ENCODE results near the gene SKI. TPM values are rescaled to one million over a fixed set of nuclear protein-coding genes. Genes with fewer than 3 reads are reported as not detected.

The SKI gene
- total RNA-seq, 1 donor from 2014 or later, result 110 TPM

DNA sequence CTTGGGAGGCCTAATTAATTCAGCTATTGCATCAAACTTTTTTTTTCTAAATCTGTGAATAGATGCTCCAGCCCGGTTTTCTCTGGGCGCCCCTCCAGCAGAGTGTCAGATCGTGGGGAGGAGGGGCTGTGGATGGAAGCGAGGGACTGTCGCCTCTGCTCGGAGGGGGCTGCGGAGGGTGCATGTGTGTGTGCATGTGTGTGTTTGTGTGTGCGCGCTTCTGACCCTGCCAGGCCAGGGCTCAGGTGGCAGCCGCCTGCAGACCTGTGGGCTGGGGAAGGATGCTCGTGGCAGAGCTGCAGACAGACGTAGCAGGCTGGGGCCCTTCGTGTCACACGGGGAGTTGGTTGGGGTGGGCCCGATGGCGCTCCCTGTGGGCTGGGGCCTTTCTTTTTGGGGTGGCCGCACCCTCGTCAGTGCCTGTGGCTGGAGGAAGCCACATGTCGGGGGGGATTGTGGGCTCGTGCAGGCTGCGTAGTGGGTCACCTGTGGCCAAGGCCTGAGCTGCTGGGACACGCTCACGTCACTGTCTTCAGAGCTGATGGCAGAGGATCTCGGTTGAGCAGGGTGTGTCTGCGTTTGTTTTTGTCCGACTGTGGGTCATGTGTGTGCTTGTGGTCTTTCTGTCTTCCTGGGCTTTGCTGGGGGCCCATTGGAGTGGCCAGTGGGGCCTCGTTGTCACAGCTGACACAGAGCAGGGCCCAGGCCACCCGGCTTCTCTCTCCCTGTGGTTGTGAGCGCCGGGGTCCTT is 2.8 kb downstream of the SKI start:
- H3K4me3 Mint-ChIP-seq, result peak overlapping the region; percentile 94
- H3K27me3 Mint-ChIP-seq (ENCODE audit: low read depth), result no peaks in the 10 kb centered on the region
- no peaks in the 10 kb centered on the region for H3K9me3 Mint-ChIP-seq
- peak overlapping the region; percentile 96 for H3K27ac Mint-ChIP-seq
- DNase-seq (ENCODE audit: low spot score in 2 of 2, unreplicated experiment in 2 of 2), result no peak
- TF ChIP-seq, protein P1, sequence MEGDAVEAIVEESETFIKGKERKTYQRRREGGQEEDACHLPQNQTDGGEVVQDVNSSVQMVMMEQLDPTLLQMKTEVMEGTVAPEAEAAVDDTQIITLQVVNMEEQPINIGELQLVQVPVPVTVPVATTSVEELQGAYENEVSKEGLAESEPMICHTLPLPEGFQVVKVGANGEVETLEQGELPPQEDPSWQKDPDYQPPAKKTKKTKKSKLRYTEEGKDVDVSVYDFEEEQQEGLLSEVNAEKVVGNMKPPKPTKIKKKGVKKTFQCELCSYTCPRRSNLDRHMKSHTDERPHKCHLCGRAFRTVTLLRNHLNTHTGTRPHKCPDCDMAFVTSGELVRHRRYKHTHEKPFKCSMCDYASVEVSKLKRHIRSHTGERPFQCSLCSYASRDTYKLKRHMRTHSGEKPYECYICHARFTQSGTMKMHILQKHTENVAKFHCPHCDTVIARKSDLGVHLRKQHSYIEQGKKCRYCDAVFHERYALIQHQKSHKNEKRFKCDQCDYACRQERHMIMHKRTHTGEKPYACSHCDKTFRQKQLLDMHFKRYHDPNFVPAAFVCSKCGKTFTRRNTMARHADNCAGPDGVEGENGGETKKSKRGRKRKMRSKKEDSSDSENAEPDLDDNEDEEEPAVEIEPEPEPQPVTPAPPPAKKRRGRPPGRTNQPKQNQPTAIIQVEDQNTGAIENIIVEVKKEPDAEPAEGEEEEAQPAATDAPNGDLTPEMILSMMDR (IDR thresholded peaks at IDR 0.05; ENCODE audit: unreplicated experiment), result no peak
- H3K36me3 Mint-ChIP-seq, result no peaks in the 10 kb centered on the region
- peaks cover 61% of the 10 kb centered on the region for H3K4me1 Mint-ChIP-seq

DNA sequence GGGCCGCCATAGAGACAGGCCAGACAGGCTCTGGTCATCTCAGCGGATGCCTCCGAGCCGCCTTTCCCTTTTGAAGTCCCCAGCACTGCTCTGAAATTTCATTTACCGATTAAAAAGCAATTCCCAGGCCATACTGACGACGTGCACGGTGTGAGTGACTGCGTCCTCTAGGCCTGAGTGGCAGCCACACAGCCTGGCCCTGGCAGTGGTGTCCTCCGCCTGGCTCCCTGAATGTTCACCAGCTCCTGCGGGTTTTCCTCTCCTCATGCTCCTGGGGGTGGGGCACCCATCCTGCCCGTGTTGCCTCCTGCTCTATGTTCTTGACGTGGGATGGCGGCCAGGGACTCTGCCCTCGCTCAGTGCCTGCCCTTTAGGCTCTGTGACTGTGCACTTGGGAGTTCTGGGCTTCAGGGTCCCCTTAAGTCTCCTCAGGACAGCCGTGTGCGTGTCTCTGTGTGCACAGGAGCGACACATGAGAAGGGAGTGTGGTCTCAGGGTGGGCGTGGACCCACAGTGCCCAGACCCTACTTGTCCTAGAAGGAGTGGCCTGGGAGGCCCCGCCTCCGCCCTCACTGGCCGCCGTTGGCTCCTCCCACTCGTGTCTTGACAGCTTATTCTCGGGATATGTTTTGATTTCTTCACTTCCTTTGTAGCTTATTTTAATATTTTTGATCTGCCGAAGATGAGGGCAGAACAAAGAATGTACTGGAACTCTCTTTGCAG is 3.6 kb downstream of the SKI start:
- Mint-ChIP-seq H3K4me1 (peaks cover 61% of the 10 kb centered on the region), H3K4me3 (peak overlapping the region; percentile 94), H3K27ac (peak overlapping the region; percentile 96), H3K27me3 (ENCODE audit: low read depth) (no peaks in the 10 kb centered on the region), H3K9me3 (no peaks in the 10 kb centered on the region), H3K36me3 (no peaks in the 10 kb centered on the region)
- no peak for DNase-seq (ENCODE audit: low spot score in 2 of 2, unreplicated experiment in 2 of 2)
- TF ChIP-seq, protein P1 (IDR thresholded peaks at IDR 0.05; ENCODE audit: unreplicated experiment), result no peak

DNA sequence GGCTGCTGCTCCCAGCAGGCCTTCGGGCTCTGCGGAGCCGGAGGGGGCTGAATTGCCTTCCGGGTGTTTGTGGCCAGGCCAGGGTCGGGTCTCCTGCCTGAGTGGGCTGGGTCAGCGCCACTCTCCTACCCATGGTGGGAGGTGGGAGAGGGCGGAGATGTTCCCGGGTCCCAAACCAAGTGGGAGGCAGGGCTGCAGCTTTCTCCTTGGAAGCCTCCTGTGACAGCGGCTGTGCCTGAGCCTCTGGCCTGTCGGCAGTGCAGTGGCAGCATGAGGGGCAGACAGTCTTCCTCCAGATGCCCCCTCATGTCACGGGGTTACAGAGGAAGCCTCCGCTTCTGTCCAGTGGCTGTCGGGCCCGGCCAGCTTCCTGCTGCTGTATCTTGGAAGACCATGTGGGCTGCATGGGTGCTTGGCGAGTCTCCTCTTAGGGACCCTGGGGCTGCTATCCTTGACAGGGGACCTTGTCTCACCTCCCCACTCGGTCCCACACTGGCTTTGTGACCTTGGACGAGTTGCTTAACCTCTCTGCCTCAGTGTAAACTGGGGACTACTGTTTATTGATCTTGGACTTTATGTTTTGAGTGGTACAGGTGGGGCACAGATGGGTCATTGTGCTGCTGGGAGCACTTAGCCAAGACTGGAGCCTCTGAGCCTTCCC is 4.3 kb downstream of the SKI start:
- H3K27ac Mint-ChIP-seq, result peak overlapping the region; percentile 96
- no peak for DNase-seq (ENCODE audit: low spot score in 2 of 2, unreplicated experiment in 2 of 2)
- no peaks in the 10 kb centered on the region for H3K9me3 Mint-ChIP-seq
- H3K27me3 Mint-ChIP-seq (ENCODE audit: low read depth), result no peaks in the 10 kb centered on the region
- TF ChIP-seq, protein P1 (IDR thresholded peaks at IDR 0.05; ENCODE audit: unreplicated experiment), result no peak
- H3K4me1 Mint-ChIP-seq, result peaks cover 61% of the 10 kb centered on the region
- peak overlapping the region; percentile 94 for H3K4me3 Mint-ChIP-seq
- no peaks in the 10 kb centered on the region for H3K36me3 Mint-ChIP-seq

DNA sequence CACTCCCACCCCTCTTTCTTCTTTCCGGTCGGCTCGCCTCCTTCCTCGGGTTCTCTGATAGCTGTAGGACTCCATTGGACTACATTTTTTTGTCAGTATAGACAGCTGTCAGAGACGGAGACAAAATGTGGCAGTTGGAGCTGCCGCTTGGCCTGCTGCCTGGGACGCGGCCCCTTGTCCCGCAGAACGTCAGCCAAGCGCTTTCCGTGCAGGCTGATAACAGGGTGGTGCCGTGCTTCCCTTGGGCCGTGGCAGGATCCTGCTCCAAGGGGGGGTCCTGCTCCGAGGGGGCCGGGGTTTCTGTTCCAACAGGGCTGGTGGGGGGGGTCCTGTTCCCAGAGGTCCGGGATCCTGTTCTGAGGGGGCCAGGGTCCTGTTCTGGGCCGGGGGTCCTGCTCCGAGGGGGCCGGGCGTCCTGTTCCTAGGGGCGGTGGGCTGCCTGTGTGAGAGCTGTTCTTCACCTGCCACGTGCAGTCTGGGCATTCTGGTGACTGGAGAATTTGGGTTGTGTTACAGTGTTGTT is 4.9 kb downstream of the SKI start:
- DNase-seq (ENCODE audit: low spot score in 2 of 2, unreplicated experiment in 2 of 2), result no peak
- Mint-ChIP-seq H3K27me3 (ENCODE audit: low read depth) (no peaks in the 10 kb centered on the region), H3K4me3 (peak overlapping the region; percentile 94), H3K9me3 (no peaks in the 10 kb centered on the region), H3K27ac (peak overlapping the region; percentile 96), H3K36me3 (no peaks in the 10 kb centered on the region), H3K4me1 (peaks cover 63% of the 10 kb centered on the region)
- TF ChIP-seq, protein P1 (IDR thresholded peaks at IDR 0.05; ENCODE audit: unreplicated experiment), result no peak

DNA sequence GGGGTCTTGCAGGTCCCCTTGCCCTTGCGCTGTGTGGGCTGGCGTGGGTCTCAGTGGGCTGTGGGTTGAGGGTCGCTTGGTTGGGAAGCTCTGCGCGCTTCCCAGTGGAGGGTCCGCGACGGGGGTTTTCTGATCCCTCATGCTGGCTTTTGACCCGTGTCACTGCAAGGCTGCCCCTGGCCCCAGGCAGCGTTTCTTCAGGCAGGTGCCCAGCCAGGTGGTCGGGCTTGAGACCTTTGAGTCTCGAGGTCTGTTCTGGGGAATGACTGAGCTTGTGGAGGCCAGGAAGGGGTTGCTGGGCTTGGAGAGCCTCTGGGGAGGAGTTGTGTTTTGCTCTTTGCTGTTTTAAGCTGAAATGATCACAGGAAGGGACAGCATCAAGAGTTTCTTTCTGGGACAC is 5.3 kb downstream of the SKI start:
- no peaks in the 10 kb centered on the region for H3K9me3 Mint-ChIP-seq
- H3K27me3 Mint-ChIP-seq (ENCODE audit: low read depth), result no peaks in the 10 kb centered on the region
- peak overlapping the region; percentile 82 for H3K27ac Mint-ChIP-seq
- TF ChIP-seq, protein P1 (IDR thresholded peaks at IDR 0.05; ENCODE audit: unreplicated experiment), result no peak
- no peaks in the 10 kb centered on the region for H3K36me3 Mint-ChIP-seq
- DNase-seq (ENCODE audit: low spot score in 2 of 2, unreplicated experiment in 2 of 2), result no peak
- peaks cover 63% of the 10 kb centered on the region for H3K4me1 Mint-ChIP-seq
- peak overlapping the region; percentile 34 for H3K4me3 Mint-ChIP-seq
